GM03348 (cell line): Measurements from ENCODE around the gene PAFAH1B2.

ENCODE experiments used
- DNase-seq: peaks from one replicate; pipeline ENCODE4 v3.0.0; 2012; ENCODE audit warnings: low spot score

PAFAH1B2 gene

GRCh38 chr11:117188620-117189081, 44.6 kb downstream of the PAFAH1B2 start:
- no peak for DNase-seq

DNA sequence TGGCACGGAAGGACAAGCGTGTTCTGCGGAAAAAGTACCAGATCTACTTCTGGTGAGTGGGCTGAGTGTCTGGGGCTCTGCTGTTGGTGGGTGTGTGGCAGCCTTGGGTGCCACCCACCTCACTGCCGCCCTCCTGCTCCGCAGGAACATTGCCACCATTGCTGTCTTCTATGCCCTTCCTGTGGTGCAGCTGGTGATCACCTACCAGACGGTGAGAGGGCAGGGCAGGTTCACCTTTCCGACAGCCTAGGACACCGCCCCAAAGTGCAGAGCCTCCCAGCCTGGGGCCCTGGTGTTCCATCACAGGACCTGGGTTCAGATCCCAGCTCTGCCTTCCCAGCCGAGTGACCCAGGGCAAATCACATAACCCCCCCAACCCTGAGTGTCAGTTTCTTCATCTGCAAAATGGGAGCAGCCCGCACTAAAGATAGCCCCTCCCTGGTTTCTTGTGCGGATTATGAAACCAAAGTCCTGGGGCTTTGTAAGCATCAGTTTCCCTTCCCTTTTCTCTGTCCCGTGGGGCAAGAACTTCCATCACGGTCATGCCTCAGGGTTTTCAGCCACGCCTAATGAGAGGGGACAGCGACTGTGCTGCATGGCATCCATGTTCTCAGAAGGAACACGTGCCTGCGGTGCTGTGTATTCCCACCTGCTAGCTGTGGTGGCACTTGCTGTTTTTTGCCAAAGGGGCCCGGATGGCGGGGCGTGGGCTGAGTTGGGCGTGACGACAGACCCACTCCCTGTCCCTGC, 45.3 kb downstream of the PAFAH1B2 start:
- DNase-seq, result no peak

DNA sequence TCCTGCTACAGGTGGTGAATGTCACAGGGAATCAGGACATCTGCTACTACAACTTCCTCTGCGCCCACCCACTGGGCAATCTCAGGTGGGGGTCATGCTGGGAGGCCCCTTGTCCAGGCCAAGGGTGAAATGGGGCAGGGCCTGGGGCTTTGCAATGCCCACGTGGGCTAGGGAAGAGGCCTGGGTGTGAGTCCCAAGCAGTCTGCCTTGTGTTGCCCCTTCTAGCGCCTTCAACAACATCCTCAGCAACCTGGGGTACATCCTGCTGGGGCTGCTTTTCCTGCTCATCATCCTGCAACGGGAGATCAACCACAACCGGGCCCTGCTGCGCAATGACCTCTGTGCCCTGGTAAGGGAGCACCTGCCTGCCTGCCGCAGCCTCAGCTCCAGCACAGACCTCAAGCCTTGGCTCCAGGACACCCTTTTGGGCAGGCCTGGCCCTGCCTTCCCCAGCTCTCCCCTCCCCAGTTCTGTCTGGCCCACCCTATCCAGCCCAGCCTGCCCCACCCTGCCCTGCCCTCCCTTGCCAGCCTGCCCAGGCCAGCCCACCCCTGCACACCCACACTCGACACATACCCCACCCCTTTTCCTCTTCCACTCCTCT, 46.0 kb downstream of the PAFAH1B2 start:
- no peak for DNase-seq

DNA sequence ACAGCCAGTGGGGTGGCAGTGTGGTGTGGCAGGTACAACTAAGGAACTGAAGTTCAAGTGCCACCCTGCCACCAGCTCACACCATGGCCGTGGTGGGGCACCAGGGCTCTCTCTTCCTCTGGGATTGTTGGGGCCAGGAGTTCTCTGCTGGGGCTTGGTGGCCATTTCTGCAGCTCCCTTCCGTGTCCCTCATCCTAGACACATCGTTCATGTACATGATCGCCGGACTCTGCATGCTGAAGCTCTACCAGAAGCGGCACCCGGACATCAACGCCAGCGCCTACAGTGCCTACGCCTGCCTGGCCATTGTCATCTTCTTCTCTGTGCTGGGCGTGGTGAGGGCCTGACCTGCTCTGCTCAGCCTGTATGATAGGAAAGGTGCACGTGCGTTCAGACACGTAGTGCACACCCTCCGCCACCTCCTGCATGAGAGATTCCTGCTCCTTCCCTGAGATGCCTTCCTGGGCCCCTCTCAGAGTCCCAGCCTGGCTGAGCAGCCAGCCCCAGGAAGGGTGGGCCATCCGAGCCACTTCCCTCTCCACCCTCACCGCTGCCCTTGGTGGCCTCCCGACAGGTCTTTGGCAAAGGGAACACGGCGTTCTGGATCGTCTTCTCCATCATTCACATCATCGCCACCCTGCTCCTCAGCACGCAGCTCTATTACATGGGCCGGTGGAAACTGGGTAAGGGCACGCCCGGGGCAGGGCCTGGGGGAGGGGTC, 47.8 kb downstream of the PAFAH1B2 start:
- DNase-seq, result no peak

- DNase-seq, result no peak
Measured at GRCh38 chr11:117192401-117192875, 48.4 kb downstream of the PAFAH1B2 start.

DNA sequence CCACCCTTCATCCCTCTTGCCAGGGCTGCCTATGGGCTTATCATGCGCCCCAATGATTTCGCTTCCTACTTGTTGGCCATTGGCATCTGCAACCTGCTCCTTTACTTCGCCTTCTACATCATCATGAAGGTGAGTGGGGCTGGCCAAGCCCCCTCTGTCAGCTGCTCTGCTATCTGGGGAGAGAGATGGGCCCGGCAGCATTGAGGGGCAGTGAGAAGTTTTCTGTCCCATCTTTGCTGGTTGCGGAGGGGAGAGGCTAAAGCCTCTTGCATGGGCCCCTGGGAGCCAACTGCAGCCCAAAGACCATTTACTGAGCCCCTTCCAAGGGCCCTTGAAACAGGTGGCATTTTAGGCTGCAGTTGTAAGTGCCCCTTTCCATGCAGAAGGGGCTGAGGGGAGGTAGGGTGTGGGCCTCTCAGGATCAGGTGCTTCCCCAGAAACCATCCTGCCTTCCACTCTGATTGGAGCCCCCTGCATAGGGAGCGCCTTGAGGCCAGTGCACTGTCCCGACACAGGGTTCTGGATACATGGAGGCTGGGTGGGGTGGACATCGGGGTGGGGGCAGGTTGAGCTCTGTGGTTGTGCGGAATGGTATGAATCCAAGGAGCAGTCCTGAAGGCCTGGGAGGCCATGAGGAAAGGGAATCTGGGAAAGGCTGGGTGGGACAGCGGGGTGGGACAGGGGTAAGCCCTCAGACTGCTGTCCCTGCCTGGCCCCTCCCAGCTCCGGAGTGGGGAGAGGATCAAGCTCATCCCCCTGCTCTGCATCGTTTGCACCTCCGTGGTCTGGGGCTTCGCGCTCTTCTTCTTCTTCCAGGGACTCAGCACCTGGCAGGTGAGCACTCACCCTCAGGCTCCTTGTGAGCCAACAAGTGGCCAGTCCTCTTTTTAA, 49.3 kb downstream of the PAFAH1B2 start:
- no peak for DNase-seq

- DNase-seq, result no peak
Measured at GRCh38 chr11:117194267-117194666, 50.2 kb downstream of the PAFAH1B2 start.

DNA sequence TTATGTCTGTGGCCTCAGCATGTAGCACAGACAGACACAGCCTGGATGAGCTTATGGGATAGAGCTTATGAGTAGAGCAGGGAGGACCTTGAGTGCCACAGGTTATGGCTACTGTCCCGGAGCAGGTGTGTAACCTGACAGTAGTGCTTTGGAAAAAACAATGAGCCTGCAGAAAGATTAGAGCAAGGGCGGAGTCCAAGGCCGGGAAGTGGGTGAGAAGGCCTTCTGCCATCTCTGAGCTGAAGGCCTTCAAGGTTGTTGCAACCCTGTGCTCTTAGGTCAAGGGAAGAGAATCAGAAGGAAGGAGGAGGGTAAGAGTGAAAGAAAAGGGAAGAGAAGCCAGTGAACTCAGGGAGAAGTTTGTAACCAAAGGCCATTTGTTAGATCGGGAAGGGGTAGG, 51.2 kb downstream of the PAFAH1B2 start:
- no peak for DNase-seq

- no peak for DNase-seq
Measured at GRCh38 chr11:117195761-117196160, 51.7 kb downstream of the PAFAH1B2 start.

DNA sequence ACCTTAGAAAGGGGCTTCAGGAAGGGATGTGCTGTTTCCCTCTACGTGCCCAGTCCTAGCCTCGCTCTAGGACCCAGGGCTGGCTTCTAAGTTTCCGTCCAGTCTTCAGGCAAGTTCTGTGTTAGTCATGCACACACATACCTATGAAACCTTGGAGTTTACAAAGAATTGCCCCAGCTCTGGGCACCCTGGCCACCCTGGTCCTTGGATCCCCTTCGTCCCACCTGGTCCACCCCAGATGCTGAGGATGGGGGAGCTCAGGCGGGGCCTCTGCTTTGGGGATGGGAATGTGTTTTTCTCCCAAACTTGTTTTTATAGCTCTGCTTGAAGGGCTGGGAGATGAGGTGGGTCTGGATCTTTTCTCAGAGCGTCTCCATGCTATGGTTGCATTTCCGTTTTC, 52.9 kb downstream of the PAFAH1B2 start:
- DNase-seq, result no peak

DNA sequence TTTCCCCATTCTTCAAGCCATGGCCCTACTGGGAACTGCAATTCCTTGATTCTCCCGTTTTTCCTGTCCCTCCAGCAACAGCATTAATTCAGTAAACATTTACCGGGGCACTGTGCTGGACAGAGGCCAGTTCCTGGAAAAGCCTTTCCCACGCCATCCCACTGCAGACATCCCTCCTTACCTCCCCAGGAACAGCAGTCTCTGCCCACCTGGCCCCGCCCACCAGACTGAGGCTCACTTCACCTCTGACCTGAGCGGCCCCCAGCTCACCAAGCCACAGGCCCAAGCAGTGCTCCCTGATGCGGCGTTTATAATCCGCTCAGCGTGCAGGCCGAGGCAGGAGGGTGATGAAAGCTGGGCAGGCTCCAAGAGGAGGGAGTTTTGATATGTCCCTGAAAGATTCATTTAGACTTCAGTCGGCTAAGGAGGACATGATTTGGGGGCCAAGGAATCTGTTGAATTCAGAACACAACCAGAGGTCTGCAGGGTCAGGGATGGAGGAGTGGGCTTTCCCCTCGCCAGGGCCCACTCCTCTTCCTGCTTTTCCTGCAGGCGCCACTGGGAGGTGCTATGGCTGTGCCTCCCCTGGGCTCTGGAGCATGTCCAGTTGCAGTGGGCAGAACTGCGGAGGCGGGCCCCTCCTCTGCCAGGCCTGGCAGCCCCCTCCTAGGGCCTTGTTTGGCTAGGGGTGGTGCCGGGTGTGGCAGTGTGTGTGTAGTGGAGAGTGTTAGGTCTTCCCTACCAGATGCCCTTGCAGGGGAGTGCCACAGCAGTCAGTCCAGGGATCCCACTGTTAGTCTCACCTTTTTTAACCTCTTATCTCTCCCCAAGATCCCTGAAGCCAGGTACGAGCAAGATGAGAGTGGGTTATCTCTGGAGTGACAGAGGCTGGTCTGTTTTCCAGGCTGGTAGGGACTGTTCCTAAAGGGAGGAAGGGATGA, 53.7 kb downstream of the PAFAH1B2 start:
- DNase-seq, result peak; percentile 42

GRCh38 chr11:117198613-117199012, 54.5 kb downstream of the PAFAH1B2 start:
- DNase-seq, result no peak

- peak; percentile 98 for DNase-seq
Measured at GRCh38 chr11:117199053-117199915, 55.2 kb downstream of the PAFAH1B2 start, which contains the start of gene TAGLN. TAGLN (plus strand) TSS chr11:117199370; CDS start chr11:117203014, 3,644 bp downstream.

DNA sequence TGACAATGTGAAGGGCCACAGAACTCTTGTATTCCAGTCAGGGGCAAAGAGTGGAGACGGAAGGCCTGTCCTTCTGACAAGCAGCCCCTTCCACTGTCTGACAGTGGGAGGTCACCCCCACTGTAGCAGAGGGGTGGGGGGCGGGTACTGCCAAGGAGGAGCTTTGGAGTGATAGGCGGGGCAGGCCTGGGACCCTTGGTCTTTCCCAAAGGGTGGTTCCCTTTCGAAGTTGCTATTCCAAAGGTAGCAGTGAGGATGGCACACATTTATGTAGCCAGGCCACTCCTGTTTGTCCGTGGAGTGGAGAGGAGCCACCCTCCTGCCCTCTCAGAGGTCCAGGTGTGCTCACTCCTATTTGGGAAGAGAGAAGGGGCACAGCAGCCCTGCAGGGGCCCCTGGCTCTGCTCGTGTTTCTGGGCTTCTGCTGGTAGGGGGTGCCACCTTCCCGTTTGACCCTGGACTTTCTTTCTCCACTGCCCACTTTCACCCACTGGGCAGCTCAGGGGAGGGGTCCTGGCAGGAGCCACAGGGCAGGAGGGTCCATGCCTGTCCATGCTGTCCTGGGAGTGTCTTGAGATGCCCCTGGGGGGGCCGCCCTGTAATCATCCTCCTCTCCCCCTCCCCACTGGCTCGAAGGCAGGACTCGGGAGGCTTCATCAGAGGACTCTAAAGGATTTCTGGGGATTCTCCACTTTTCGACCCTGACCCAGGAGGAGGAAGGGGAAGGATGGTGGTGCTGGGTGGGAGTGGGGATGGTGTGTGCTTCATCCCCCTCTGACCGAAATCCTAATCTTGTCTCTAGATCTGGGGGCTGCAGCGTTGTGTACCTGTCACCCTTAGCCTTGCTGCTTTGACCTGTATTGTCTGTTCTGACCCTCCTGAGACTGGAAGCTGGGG, 56.1 kb downstream of the PAFAH1B2 start:
- peak; percentile 51 for DNase-seq

DNA sequence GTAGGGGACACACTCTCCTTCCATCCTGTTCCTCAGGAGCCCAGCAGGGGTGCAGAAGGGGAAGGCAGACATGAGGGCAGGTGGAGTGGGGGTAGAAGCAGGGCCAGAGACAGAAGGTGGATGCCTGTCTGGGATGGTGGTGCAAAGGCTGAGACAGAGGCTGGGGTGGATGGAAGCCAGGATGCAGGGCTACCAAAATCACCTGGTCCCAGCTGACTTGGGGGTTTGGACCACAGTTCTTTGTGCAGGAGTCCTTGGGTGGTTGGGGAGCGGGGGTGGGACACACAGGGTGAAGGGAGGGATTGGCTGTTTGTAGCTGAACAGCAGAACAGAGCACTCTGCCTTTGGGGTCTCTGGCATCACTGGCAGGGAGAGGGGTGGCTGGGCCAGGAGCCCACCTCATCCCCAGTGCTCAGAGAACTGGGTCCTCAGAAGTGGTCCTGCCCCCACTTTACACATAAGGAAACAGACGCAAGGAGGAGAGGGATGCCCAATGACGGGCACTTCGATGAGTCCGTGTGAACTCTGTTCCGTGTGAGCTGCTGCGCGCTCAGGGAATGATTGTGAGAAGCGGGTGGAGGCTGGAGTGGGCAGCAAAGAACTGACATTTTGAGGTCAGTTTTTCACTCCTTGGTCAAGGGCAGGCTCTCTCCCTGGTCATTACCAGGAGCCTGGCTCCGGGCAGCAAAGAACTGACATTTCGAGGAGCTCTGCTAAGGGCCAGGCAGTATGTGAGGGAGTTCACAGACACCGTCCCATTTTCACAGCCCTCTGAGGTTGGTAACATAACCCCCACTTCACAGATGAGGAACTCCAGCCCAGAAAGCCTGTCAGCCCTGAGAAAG, 56.9 kb downstream of the PAFAH1B2 start:
- no peak for DNase-seq

GRCh38 chr11:117201658-117202305, 57.7 kb downstream of the PAFAH1B2 start:
- no peak for DNase-seq
